ENCODE results near the gene PROB1. TPM values are rescaled to one million over a fixed set of nuclear protein-coding genes. Genes with fewer than 3 reads are reported as not detected.

The PROB1 gene
- total RNA-seq, 1 donor from 2014 or later, result 2.2 TPM

- no peaks in the 10 kb centered on the region for H3K27me3 Mint-ChIP-seq
- peaks cover 15% of the 10 kb centered on the region for H3K36me3 Mint-ChIP-seq (ENCODE audit: insufficient read depth)
- peak; percentile 86 for TF ChIP-seq CTCF (IDR thresholded peaks at IDR 0.05; ENCODE audit: unreplicated experiment)
- no peaks in the 10 kb centered on the region for H3K4me1 Mint-ChIP-seq (ENCODE audit: low read depth)
- peak; percentile 30 for DNase-seq (ENCODE audit: low spot score, unreplicated experiment)
- H3K9me3 Mint-ChIP-seq (ENCODE audit: low read depth), result no peaks in the 10 kb centered on the region
- H3K4me3 Mint-ChIP-seq (ENCODE audit: low read depth), result no peak overlapping the region
- H3K27ac Mint-ChIP-seq, result no peak overlapping the region
Measured at GRCh38 chr5:139422307-139422893, 27.5 kb upstream of the PROB1 start.

GRCh38 chr5:139419226-139420192 lies 24.6 kb upstream of the PROB1 start:
- Mint-ChIP-seq H3K9me3 (ENCODE audit: low read depth) (no peaks in the 10 kb centered on the region), H3K4me1 (ENCODE audit: low read depth) (no peaks in the 10 kb centered on the region), H3K27ac (no peak overlapping the region), H3K36me3 (ENCODE audit: insufficient read depth) (peaks cover 15% of the 10 kb centered on the region), H3K27me3 (no peaks in the 10 kb centered on the region), H3K4me3 (ENCODE audit: low read depth) (no peak overlapping the region)
- DNase-seq (ENCODE audit: low spot score, unreplicated experiment), result no peak
- no peak for TF ChIP-seq CTCF (IDR thresholded peaks at IDR 0.05; ENCODE audit: unreplicated experiment)

- Mint-ChIP-seq H3K9me3 (ENCODE audit: low read depth) (no peaks in the 10 kb centered on the region), H3K27me3 (no peaks in the 10 kb centered on the region), H3K4me3 (ENCODE audit: low read depth) (no peak overlapping the region), H3K36me3 (ENCODE audit: insufficient read depth) (peaks cover 12% of the 10 kb centered on the region), H3K27ac (no peak overlapping the region), H3K4me1 (ENCODE audit: low read depth) (no peaks in the 10 kb centered on the region)
- TF ChIP-seq CTCF (IDR thresholded peaks at IDR 0.05; ENCODE audit: unreplicated experiment), result no peak
- no peak for DNase-seq (ENCODE audit: low spot score, unreplicated experiment)
Measured at GRCh38 chr5:139418793-139419192, 23.9 kb upstream of the PROB1 start.

- no peaks in the 10 kb centered on the region for H3K27me3 Mint-ChIP-seq
- no peaks in the 10 kb centered on the region for H3K9me3 Mint-ChIP-seq (ENCODE audit: low read depth)
- no peak overlapping the region for H3K4me3 Mint-ChIP-seq (ENCODE audit: low read depth)
- H3K36me3 Mint-ChIP-seq (ENCODE audit: insufficient read depth), result peaks cover 8% of the 10 kb centered on the region
- no peak for TF ChIP-seq CTCF (IDR thresholded peaks at IDR 0.05; ENCODE audit: unreplicated experiment)
- no peak overlapping the region for H3K27ac Mint-ChIP-seq
- H3K4me1 Mint-ChIP-seq (ENCODE audit: low read depth), result no peaks in the 10 kb centered on the region
- DNase-seq (ENCODE audit: low spot score, unreplicated experiment), result no peak
Measured at GRCh38 chr5:139417214-139417613, 22.3 kb upstream of the PROB1 start.

GRCh38 chr5:139416651-139417050 lies 21.7 kb upstream of the PROB1 start:
- no peak for TF ChIP-seq CTCF (IDR thresholded peaks at IDR 0.05; ENCODE audit: unreplicated experiment)
- H3K4me3 Mint-ChIP-seq (ENCODE audit: low read depth), result no peak overlapping the region
- H3K9me3 Mint-ChIP-seq (ENCODE audit: low read depth), result no peaks in the 10 kb centered on the region
- no peak for DNase-seq (ENCODE audit: low spot score, unreplicated experiment)
- no peak overlapping the region for H3K27ac Mint-ChIP-seq
- H3K36me3 Mint-ChIP-seq (ENCODE audit: insufficient read depth), result peaks cover 7% of the 10 kb centered on the region
- no peaks in the 10 kb centered on the region for H3K4me1 Mint-ChIP-seq (ENCODE audit: low read depth)
- H3K27me3 Mint-ChIP-seq, result no peaks in the 10 kb centered on the region

Data from progenitor cell of endocrine pancreas (in vitro differentiated cells).